ENCODE results near the gene IL13.

The IL13 gene

GRCh38 chr5:132674671-132675506, 16.9 kb downstream of the IL13 start:
- Histone ChIP-seq H3K4me3 (ENCODE audit: low read length, poor library complexity, severe bottlenecking) (no peak overlapping the region), H3K4me1 (ENCODE audit: insufficient read depth, low read length, poor library complexity, severe bottlenecking) (no peaks in the 10 kb centered on the region), H4K20me1 (ENCODE audit: insufficient read depth, low read length, poor library complexity, severe bottlenecking) (no peaks in the 10 kb centered on the region), H3K4me2 (ENCODE audit: low read depth, low read length, poor library complexity, severe bottlenecking) (no peak overlapping the region), H2AFZ (ENCODE audit: low read length) (no peak overlapping the region), H3K79me2 (ENCODE audit: insufficient read depth, low read length) (no peaks in the 10 kb centered on the region), H3K9me3 (ENCODE audit: insufficient read depth, low read depth, low read length) (no peaks in the 10 kb centered on the region), H3K9ac (ENCODE audit: low read depth, low read length, poor library complexity, severe bottlenecking) (no peak overlapping the region), H3F3A (ENCODE audit: low read depth) (no peaks in the 10 kb centered on the region), H3K9me2 (replicated peaks; ENCODE audit: low read depth, low read length) (no peaks in the 10 kb centered on the region), H3K27me3 (ENCODE audit: insufficient read depth, low read length, poor library complexity, severe bottlenecking) (no peaks in the 10 kb centered on the region), H3K36me3 (ENCODE audit: insufficient read depth, low read length) (no peaks in the 10 kb centered on the region)
- no peak for TF ChIP-seq EZH2phosphoT487 (IDR thresholded peaks at IDR 0.05; ENCODE audit: borderline replicate concordance)
- TF ChIP-seq CTCF (conservative IDR thresholded peaks at IDR 0.05; ENCODE audit: low read length), result no peak

- Histone ChIP-seq H3K79me2 (ENCODE audit: insufficient read depth, low read length) (no peaks in the 10 kb centered on the region), H3K4me2 (ENCODE audit: low read depth, low read length, poor library complexity, severe bottlenecking) (no peak overlapping the region), H3K4me3 (ENCODE audit: low read length, poor library complexity, severe bottlenecking) (no peak overlapping the region), H4K20me1 (ENCODE audit: insufficient read depth, low read length, poor library complexity, severe bottlenecking) (no peaks in the 10 kb centered on the region), H3K27me3 (ENCODE audit: insufficient read depth, low read length, poor library complexity, severe bottlenecking) (no peaks in the 10 kb centered on the region), H3K4me1 (ENCODE audit: insufficient read depth, low read length, poor library complexity, severe bottlenecking) (no peaks in the 10 kb centered on the region), H3K36me3 (ENCODE audit: insufficient read depth, low read length) (no peaks in the 10 kb centered on the region), H3K9me3 (ENCODE audit: insufficient read depth, low read depth, low read length) (no peaks in the 10 kb centered on the region), H3F3A (ENCODE audit: low read depth) (no peaks in the 10 kb centered on the region), H3K9me2 (replicated peaks; ENCODE audit: low read depth, low read length) (no peaks in the 10 kb centered on the region), H2AFZ (ENCODE audit: low read length) (no peak overlapping the region), H3K9ac (ENCODE audit: low read depth, low read length, poor library complexity, severe bottlenecking) (no peak overlapping the region)
- TF ChIP-seq EZH2phosphoT487 (IDR thresholded peaks at IDR 0.05; ENCODE audit: borderline replicate concordance) (no peak), CTCF (conservative IDR thresholded peaks at IDR 0.05; ENCODE audit: low read length) (no peak)
Measured at GRCh38 chr5:132675936-132676689, 18.1 kb downstream of the IL13 start.

DNA sequence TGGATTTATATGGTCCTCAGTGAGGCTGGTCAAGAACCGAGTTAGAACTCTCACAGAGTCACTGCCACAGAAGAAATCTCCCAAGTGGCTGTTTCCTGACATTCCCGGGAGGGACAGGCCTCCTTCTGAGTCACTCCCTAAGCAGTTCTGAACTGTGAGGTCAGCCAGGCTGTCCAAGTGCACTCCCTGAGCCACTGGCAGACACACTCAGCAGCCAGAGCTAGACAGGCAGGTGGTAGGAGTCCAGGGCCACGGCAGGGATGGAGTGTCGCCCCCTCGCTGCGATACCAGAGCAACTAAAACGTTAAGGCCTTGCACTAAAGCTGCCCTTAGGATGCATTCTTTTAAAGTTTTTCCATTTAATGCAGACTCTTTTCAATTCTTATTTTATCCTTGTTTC, 19.2 kb downstream of the IL13 start:
- no peak overlapping the region for H3K9ac ChIP-seq (ENCODE audit: low read depth, low read length, poor library complexity, severe bottlenecking)
- no peak overlapping the region for H2AFZ ChIP-seq (ENCODE audit: low read length)
- no peaks in the 10 kb centered on the region for H3K79me2 ChIP-seq (ENCODE audit: insufficient read depth, low read length)
- H3K4me3 ChIP-seq (ENCODE audit: low read length, poor library complexity, severe bottlenecking), result no peak overlapping the region
- H3K9me3 ChIP-seq (ENCODE audit: insufficient read depth, low read depth, low read length), result no peaks in the 10 kb centered on the region
- no peaks in the 10 kb centered on the region for H4K20me1 ChIP-seq (ENCODE audit: insufficient read depth, low read length, poor library complexity, severe bottlenecking)
- H3K27me3 ChIP-seq (ENCODE audit: insufficient read depth, low read length, poor library complexity, severe bottlenecking), result no peaks in the 10 kb centered on the region
- no peaks in the 10 kb centered on the region for H3F3A ChIP-seq (ENCODE audit: low read depth)
- no peaks in the 10 kb centered on the region for H3K36me3 ChIP-seq (ENCODE audit: insufficient read depth, low read length)
- no peaks in the 10 kb centered on the region for H3K9me2 ChIP-seq (replicated peaks; ENCODE audit: low read depth, low read length)
- no peak overlapping the region for H3K4me2 ChIP-seq (ENCODE audit: low read depth, low read length, poor library complexity, severe bottlenecking)
- no peak for TF ChIP-seq EZH2phosphoT487 (IDR thresholded peaks at IDR 0.05; ENCODE audit: borderline replicate concordance)
- no peaks in the 10 kb centered on the region for H3K4me1 ChIP-seq (ENCODE audit: insufficient read depth, low read length, poor library complexity, severe bottlenecking)

Measured in Loucy (cell line).